Activated CD8-positive, alpha-beta memory T cell treated with anti-CD3 and anti-CD28 coated beads for 36 hours (primary cell): ENCODE results near the gene CDC5L. TPM values are rescaled to one million over a fixed set of nuclear protein-coding genes. Genes with fewer than 3 reads are reported as not detected.
"Not testable (repeated sequence)": the region's sequence is repeated elsewhere in the genome, so short reads cannot be mapped to it uniquely, and the experiment has no call there.

Experiments
- CTCF ChIA-PET: fragments of 350-600 bp; sonication (Branson Sonifier 250); formaldehyde crosslinking; loops from one replicate; lab custom pipeline; 2021; ENCODE audit warnings: antibody characterized with exemption; lab: Charles Lee
- POLR2A ChIA-PET: fragments of 350-600 bp; sonication (Branson Sonifier 250); formaldehyde crosslinking; loops from one replicate; lab custom pipeline; 2021; ENCODE audit warnings: antibody characterized with exemption; lab: Charles Lee
- total RNA-seq, 2 experiments: library from RNA; stranded (reverse); gene quantifications; one replicate each; pipeline ENCODE4 v1.2.3, GENCODE V29; 2021

Gene CDC5L
- total RNA-seq: 10 to 100 TPM; 28.2 to 28.5 TPM

- ChIA-PET CTCF (interaction anchor here (0.7 to 2.2 kb wide), 4 partner anchors 13 to 618 kb away, joined by 3 to 6 read pairs (median 4); partner anchors contain the start of gene VEGFA), POLR2A (interaction anchor here (0.6 to 2.1 kb wide), 3 partner anchors 13 to 141 kb away, joined by 4 to 8 read pairs (median 7); partner anchors contain the start of gene HSP90AB1)
These were observed at the start of gene CDC5L for GRCh38 chr6:44387346-44388134. TSS of gene CDC5L (plus strand) at chr6:44387706. CDS start at chr6:44387824, 118 bp downstream.

- ChIA-PET CTCF (interaction anchor here (0.6 to 7.9 kb wide), 12 partner anchors 34 to 1577 kb away, joined by 3 to 64 read pairs (median 4); partner anchors contain the start of gene NFKBIE), POLR2A (interaction anchor here (0.6 to 0.7 kb wide), 3 partner anchors 39 to 71 kb away, joined by 3 to 6 read pairs (median 3); no protein-coding TSS in a partner anchor)
These were observed 49.0 kb upstream of the CDC5L start for GRCh38 chr6:44338228-44339122.

GRCh38 chr6:44339301-44339700, 48.2 kb upstream of the CDC5L start:
- CTCF ChIA-PET: interaction anchor here (0.6 to 7.9 kb wide), 9 partner anchors 34 to 1578 kb away, joined by 3 to 64 read pairs (median 4); partner anchors contain the start of genes NFKBIE and TMEM151B
- POLR2A ChIA-PET: interaction anchor here (0.7 kb wide), 2 partner anchors 50 to 72 kb away, joined by 3 to 6 read pairs; no protein-coding TSS in a partner anchor

GRCh38 chr6:44339763-44340625, 47.5 kb upstream of the CDC5L start:
- ChIA-PET POLR2A (interaction anchor here (0.8 kb wide), 1 partner anchor 84 kb away, joined by 3 read pairs; no protein-coding TSS in a partner anchor), CTCF (interaction anchor here (0.9 to 7.9 kb wide), 4 partner anchors 65 to 118 kb away, joined by 3 to 64 read pairs (median 6); partner anchors contain the start of genes NFKBIE and TMEM151B)

- ChIA-PET POLR2A (no interaction called here), CTCF (interaction anchor here (0.7 to 5.4 kb wide), 2 partner anchors 73 to 152 kb away, joined by 3 to 21 read pairs; no protein-coding TSS in a partner anchor)
These were observed 46.2 kb upstream of the CDC5L start for GRCh38 chr6:44341095-44341890.

GRCh38 chr6:44342052-44342451, 45.5 kb upstream of the CDC5L start:
- POLR2A ChIA-PET: no interaction called here
- CTCF ChIA-PET: interaction anchor here (0.7 to 5.4 kb wide), 5 partner anchors 29 to 153 kb away, joined by 3 to 21 read pairs (median 3); partner anchors contain the start of gene AARS2

GRCh38 chr6:44342489-44342888, 45.0 kb upstream of the CDC5L start, which contains the start of gene SPATS1:
TSS of gene SPATS1 (plus strand) at chr6:44342650. CDS start at chr6:44343096, 446 bp downstream.
- ChIA-PET CTCF (interaction anchor here (0.7 to 5.4 kb wide), 4 partner anchors 30 to 118 kb away, joined by 3 to 21 read pairs (median 3); partner anchors contain the start of gene AARS2), POLR2A (no interaction called here)

- POLR2A ChIA-PET, CTCF ChIA-PET: not testable (repeated sequence)
These were observed 40.7 kb upstream of the CDC5L start for GRCh38 chr6:44346818-44347217.

- CTCF ChIA-PET: interaction anchor here (0.6 to 0.7 kb wide), 2 partner anchors 79 to 500 kb away, joined by 3 to 5 read pairs; no protein-coding TSS in a partner anchor
- POLR2A ChIA-PET: no interaction called here
These were observed 37.4 kb upstream of the CDC5L start for GRCh38 chr6:44349904-44350649.

GRCh38 chr6:44350650-44350994, 36.9 kb upstream of the CDC5L start:
- CTCF ChIA-PET: interaction anchor here (0.6 to 0.7 kb wide), 2 partner anchors 80 to 500 kb away, joined by 3 to 5 read pairs; no protein-coding TSS in a partner anchor
- POLR2A ChIA-PET: not testable (repeated sequence)

- CTCF ChIA-PET: no interaction called here
- POLR2A ChIA-PET: no interaction called here
These were observed 35.2 kb upstream of the CDC5L start for GRCh38 chr6:44352259-44352658.

GRCh38 chr6:44353336-44353735, 34.2 kb upstream of the CDC5L start:
- POLR2A ChIA-PET: no interaction called here
- CTCF ChIA-PET: interaction anchor here (0.6 to 0.7 kb wide), 2 partner anchors 18 to 627 kb away, joined by 5 read pairs; no protein-coding TSS in a partner anchor

GRCh38 chr6:44355640-44356039, 31.9 kb upstream of the CDC5L start:
- ChIA-PET CTCF (no interaction called here), POLR2A (no interaction called here)

GRCh38 chr6:44356487-44356886, 31.0 kb upstream of the CDC5L start:
- POLR2A ChIA-PET: no interaction called here
- CTCF ChIA-PET: no interaction called here

GRCh38 chr6:44359973-44360372, 27.5 kb upstream of the CDC5L start:
- ChIA-PET POLR2A (no interaction called here), CTCF (no interaction called here)

- ChIA-PET CTCF (no interaction called here), POLR2A (no interaction called here)
These were observed 25.6 kb upstream of the CDC5L start for GRCh38 chr6:44361947-44362346.
